ENCODE measurements around the gene PYGB. TPM values are rescaled to one million over a fixed set of nuclear protein-coding genes. Genes with fewer than 3 reads are reported as not detected.

The PYGB gene
- total and polyA plus RNA-seq, 2 donors (not counting 1 experiment from before 2014, with no cell fraction given) = 22.5 to 30.6 TPM

- Mint-ChIP-seq H3K27ac (no peak overlapping the region), H3K4me3 (no peak overlapping the region), H3K27me3 (peaks cover 26% of the 10 kb centered on the region), H3K4me1 (peaks cover 28% of the 10 kb centered on the region), H3K9me3 (ENCODE audit: insufficient read depth) (peaks cover 6% of the 10 kb centered on the region)
- Histone ChIP-seq H3K4me3 (ENCODE audit: control extremely low read depth in 1 of 5, extremely low read depth in 1 of 5, insufficient read depth in 1 of 5, low read depth in 2 of 5, low read length in 4 of 5) (no peak overlapping the region), H4K20me1 (ENCODE audit: control insufficient read depth, insufficient read depth, low read length, poor library complexity, severe bottlenecking) (no peaks in the 10 kb centered on the region), H3K27ac (ENCODE audit: low read length in 2 of 2) (no peak overlapping the region), H3K36me3 (replicated peaks in 1 of 2; ENCODE audit: control extremely low read depth in 1 of 2, control insufficient read depth in 1 of 2, extremely low read depth in 1 of 2, insufficient read depth in 2 of 2, low read length in 1 of 2) (no peaks in the 10 kb centered on the region), H3K27me3 (replicated peaks in 1 of 4; ENCODE audit: control extremely low read depth in 1 of 4, control insufficient read depth in 3 of 4, insufficient read depth in 4 of 4, low read length in 3 of 4) (peaks cover 0 to 11% (median 3%) of the 10 kb centered on the region in 4 experiments), H3K9ac (ENCODE audit: low read length) (no peak overlapping the region), H3K9me3 (ENCODE audit: control extremely low read depth in 1 of 3, control insufficient read depth in 2 of 3, insufficient read depth in 1 of 3, low read length in 2 of 3) (peaks cover 0 to 5% (median 0%) of the 10 kb centered on the region in 3 donors), H3K79me2 (ENCODE audit: control insufficient read depth, insufficient read depth, low read length) (peaks cover 26% of the 10 kb centered on the region), H3K4me1 (ENCODE audit: control insufficient read depth in 2 of 2, insufficient read depth in 2 of 2, low read length in 2 of 2) (peaks cover 18 to 21% of the 10 kb centered on the region in 2 donors), H3K4me2 (replicated peaks; ENCODE audit: low read depth, low read length, poor library complexity, severe bottlenecking) (no peak overlapping the region), H2AFZ (ENCODE audit: insufficient read depth, low read depth, low read length, poor library complexity, severe bottlenecking) (no peak overlapping the region)
- ChIA-PET POLR2A (no interaction called here), CTCF (no interaction called here)
- 100% methylated on average over 2 of the region's 5 CpGs for WGBS (ENCODE audit: insufficient coverage)
- ATAC-seq (ENCODE audit: low read depth) (no peak), DNase-seq (no peak)
- intact Hi-C loops (cut with micrococcal nuclease) = loop anchor here (5.0 kb wide), 3 partner anchors 37 to 1888 kb away; partner anchors contain the start of gene GINS1
- TF ChIP-seq CTCF (IDR thresholded peaks at IDR 0.05) (no peak), EZH2 (IDR thresholded peaks at IDR 0.05; ENCODE audit: borderline replicate concordance, insufficient read depth, low read depth, low read length, poor library complexity, severe bottlenecking) (no peak)
Measured at GRCh38 chr20:25244976-25245375, 2.9 kb upstream of the PYGB start.

GRCh38 chr20:25245461-25245860, 2.4 kb upstream of the PYGB start:
- 100% methylated on average over 1 of the region's 1 CpG for WGBS (ENCODE audit: insufficient coverage)
- no peak overlapping the region for H3K4me3 Mint-ChIP-seq

More at GRCh38 chr20:25245461-25245860, 2.4 kb upstream of the PYGB start:
- Mint-ChIP-seq H3K27ac (peak overlapping the region; percentile 7), H3K27me3 (peaks cover 26% of the 10 kb centered on the region), H3K9me3 (ENCODE audit: insufficient read depth) (peaks cover 6% of the 10 kb centered on the region), H3K4me1 (peaks cover 31% of the 10 kb centered on the region)
- Histone ChIP-seq H3K9me3 (ENCODE audit: control extremely low read depth in 1 of 3, control insufficient read depth in 2 of 3, insufficient read depth in 1 of 3, low read length in 2 of 3) (peaks cover 0 to 5% (median 0%) of the 10 kb centered on the region in 3 donors), H3K4me3 (ENCODE audit: control extremely low read depth in 1 of 5, extremely low read depth in 1 of 5, insufficient read depth in 1 of 5, low read depth in 2 of 5, low read length in 4 of 5) (no peak overlapping the region), H4K20me1 (ENCODE audit: control insufficient read depth, insufficient read depth, low read length, poor library complexity, severe bottlenecking) (no peaks in the 10 kb centered on the region), H3K36me3 (replicated peaks in 1 of 2; ENCODE audit: control extremely low read depth in 1 of 2, control insufficient read depth in 1 of 2, extremely low read depth in 1 of 2, insufficient read depth in 2 of 2, low read length in 1 of 2) (peaks cover 0 to 2% of the 10 kb centered on the region in 2 experiments), H3K4me1 (ENCODE audit: control insufficient read depth in 2 of 2, insufficient read depth in 2 of 2, low read length in 2 of 2) (peaks cover 18 to 21% of the 10 kb centered on the region in 2 donors), H2AFZ (ENCODE audit: insufficient read depth, low read depth, low read length, poor library complexity, severe bottlenecking) (no peak overlapping the region), H3K27ac (ENCODE audit: low read length in 2 of 2) (no peak overlapping the region), H3K79me2 (ENCODE audit: control insufficient read depth, insufficient read depth, low read length) (peaks cover 26% of the 10 kb centered on the region), H3K9ac (ENCODE audit: low read length) (no peak overlapping the region), H3K27me3 (replicated peaks in 1 of 4; ENCODE audit: control extremely low read depth in 1 of 4, control insufficient read depth in 3 of 4, insufficient read depth in 4 of 4, low read length in 3 of 4) (peaks cover 0 to 11% (median 3%) of the 10 kb centered on the region in 4 experiments), H3K4me2 (replicated peaks; ENCODE audit: low read depth, low read length, poor library complexity, severe bottlenecking) (no peak overlapping the region)
- no peak for TF ChIP-seq CTCF (IDR thresholded peaks at IDR 0.05)
- no peak for TF ChIP-seq EZH2 (IDR thresholded peaks at IDR 0.05; ENCODE audit: borderline replicate concordance, insufficient read depth, low read depth, low read length, poor library complexity, severe bottlenecking)
- ChIA-PET POLR2A (no interaction called here), CTCF (interaction anchor here (1.6 to 1.8 kb wide), 2 partner anchors 24 to 50 kb away, joined by 3 to 7 read pairs; partner anchors contain the start of gene ENTPD6)
- DNase-seq = no peak
- intact Hi-C loops (cut with micrococcal nuclease) = loop anchor here (5.0 kb wide), 3 partner anchors 37 to 1888 kb away; partner anchors contain the start of gene GINS1
- ATAC-seq (ENCODE audit: low read depth) = no peak

Data from B cell (primary cell).